Iris pigment epithelial cell (primary cell): ENCODE measurements around the gene CFAP20.
"Not testable (repeated sequence)": the region's sequence is repeated elsewhere in the genome, so short reads cannot be mapped to it uniquely, and the experiment has no call there.

Experiments used
- DNase-seq: peaks from one replicate; pipeline ENCODE4 v3.0.0-alpha.2; 2011; ENCODE audit warnings: low read depth

Gene CFAP20

GRCh38 chr16:58096249-58096648 is 32.9 kb downstream of the CFAP20 start:
- DNase-seq = no peak

- DNase-seq = not testable (repeated sequence)
Measured at GRCh38 chr16:58095575-58095960, 33.6 kb downstream of the CFAP20 start.

GRCh38 chr16:58094791-58095574 is 34.2 kb downstream of the CFAP20 start:
- no peak for DNase-seq

- DNase-seq = no peak
Measured at GRCh38 chr16:58094026-58094425, 35.2 kb downstream of the CFAP20 start.

- not testable (repeated sequence) for DNase-seq
Measured at GRCh38 chr16:58090396-58090795, 38.8 kb downstream of the CFAP20 start.

- DNase-seq = no peak
Measured at GRCh38 chr16:58088091-58088490, 41.1 kb downstream of the CFAP20 start.

GRCh38 chr16:58087209-58087913 is 41.8 kb downstream of the CFAP20 start:
- no peak for DNase-seq

GRCh38 chr16:58086381-58087208 is 42.6 kb downstream of the CFAP20 start:
- no peak for DNase-seq

- DNase-seq = no peak
Measured at GRCh38 chr16:58085584-58086251, 43.5 kb downstream of the CFAP20 start.

- no peak for DNase-seq
Measured at GRCh38 chr16:58085171-58085570, 44.0 kb downstream of the CFAP20 start.

- no peak for DNase-seq
Measured at GRCh38 chr16:58084635-58085034, 44.5 kb downstream of the CFAP20 start.

GRCh38 chr16:58082381-58082780 is 46.8 kb downstream of the CFAP20 start:
- DNase-seq = no peak

- DNase-seq = not testable (repeated sequence)
Measured at GRCh38 chr16:58080657-58081056, 48.5 kb downstream of the CFAP20 start.

- no peak for DNase-seq
Measured at GRCh38 chr16:58077796-58078195, 51.4 kb downstream of the CFAP20 start.

GRCh38 chr16:58076514-58076913 is 52.7 kb downstream of the CFAP20 start:
- no peak for DNase-seq

GRCh38 chr16:58074657-58075056 is 54.5 kb downstream of the CFAP20 start:
- no peak for DNase-seq

GRCh38 chr16:58073086-58073485 is 56.1 kb downstream of the CFAP20 start:
- not testable (repeated sequence) for DNase-seq

GRCh38 chr16:58072134-58072533 is 57.0 kb downstream of the CFAP20 start:
- DNase-seq = not testable (repeated sequence)

- DNase-seq = no peak
Measured at GRCh38 chr16:58070585-58070984, 58.6 kb downstream of the CFAP20 start.
